GM12801 (cell line): Measurements from ENCODE around the gene SFTPA1.

Experiments
- TF ChIP-seq, protein P1 (sequence below): IDR thresholded peaks from one replicate; pipeline ENCODE4 v1.5.1; 2011; ENCODE audit warnings: control low read depth; ENCODE audit not compliant: insufficient read length; ENCODE audit errors: extremely low read depth

Gene SFTPA1

DNA sequence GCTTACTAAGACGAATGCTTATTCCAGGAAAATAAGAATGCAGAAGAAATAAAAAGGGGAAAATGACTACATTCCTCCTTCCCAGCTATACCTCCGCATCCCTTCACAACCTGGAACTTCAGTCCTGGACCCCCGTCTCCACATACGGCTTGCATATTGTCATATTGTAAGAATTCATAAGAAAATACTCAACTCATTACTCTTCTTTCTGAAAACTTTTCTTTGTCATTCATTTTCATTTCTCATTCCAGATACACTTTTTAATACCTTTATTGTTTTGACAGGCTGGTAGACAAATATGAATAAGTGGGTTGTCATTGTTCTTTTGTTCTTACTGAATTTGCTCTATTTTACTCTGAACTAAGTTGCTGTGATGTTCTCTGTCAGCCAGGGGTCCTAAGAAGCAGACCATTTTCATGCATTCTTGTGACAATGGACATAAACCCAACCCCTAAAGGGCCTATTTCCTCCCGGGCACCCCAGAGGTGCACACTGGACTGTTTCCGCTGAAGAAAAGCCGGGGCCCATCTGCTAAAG lies 27.2 kb upstream of the SFTPA1 start:
- TF ChIP-seq, protein P1, sequence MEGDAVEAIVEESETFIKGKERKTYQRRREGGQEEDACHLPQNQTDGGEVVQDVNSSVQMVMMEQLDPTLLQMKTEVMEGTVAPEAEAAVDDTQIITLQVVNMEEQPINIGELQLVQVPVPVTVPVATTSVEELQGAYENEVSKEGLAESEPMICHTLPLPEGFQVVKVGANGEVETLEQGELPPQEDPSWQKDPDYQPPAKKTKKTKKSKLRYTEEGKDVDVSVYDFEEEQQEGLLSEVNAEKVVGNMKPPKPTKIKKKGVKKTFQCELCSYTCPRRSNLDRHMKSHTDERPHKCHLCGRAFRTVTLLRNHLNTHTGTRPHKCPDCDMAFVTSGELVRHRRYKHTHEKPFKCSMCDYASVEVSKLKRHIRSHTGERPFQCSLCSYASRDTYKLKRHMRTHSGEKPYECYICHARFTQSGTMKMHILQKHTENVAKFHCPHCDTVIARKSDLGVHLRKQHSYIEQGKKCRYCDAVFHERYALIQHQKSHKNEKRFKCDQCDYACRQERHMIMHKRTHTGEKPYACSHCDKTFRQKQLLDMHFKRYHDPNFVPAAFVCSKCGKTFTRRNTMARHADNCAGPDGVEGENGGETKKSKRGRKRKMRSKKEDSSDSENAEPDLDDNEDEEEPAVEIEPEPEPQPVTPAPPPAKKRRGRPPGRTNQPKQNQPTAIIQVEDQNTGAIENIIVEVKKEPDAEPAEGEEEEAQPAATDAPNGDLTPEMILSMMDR = no peak

- TF ChIP-seq, protein P1 = no peak
Measured at GRCh38 chr10:79585870-79586527, 24.7 kb upstream of the SFTPA1 start.

- TF ChIP-seq, protein P1 = no peak
Measured at GRCh38 chr10:79586933-79587332, 23.8 kb upstream of the SFTPA1 start.

DNA sequence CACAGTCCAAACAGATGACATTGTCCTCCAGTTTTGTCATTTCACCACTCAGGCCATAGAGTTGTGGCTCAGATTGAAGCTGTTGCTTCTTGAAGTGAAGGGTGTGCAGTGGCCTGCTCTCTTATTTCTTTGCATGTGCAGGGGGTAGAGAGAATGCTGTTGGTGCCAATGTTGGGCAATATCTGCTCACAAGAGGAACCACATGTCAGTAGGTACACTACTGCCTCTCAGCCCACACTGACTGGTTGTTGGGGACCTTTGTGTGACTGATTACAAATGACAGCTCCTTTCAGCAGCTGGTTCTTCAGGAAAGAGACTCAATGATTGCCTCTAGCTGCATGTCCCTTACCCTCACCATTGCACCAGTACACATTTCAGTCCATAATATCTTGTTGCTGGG lies 21.9 kb upstream of the SFTPA1 start:
- TF ChIP-seq, protein P1 = no peak

DNA sequence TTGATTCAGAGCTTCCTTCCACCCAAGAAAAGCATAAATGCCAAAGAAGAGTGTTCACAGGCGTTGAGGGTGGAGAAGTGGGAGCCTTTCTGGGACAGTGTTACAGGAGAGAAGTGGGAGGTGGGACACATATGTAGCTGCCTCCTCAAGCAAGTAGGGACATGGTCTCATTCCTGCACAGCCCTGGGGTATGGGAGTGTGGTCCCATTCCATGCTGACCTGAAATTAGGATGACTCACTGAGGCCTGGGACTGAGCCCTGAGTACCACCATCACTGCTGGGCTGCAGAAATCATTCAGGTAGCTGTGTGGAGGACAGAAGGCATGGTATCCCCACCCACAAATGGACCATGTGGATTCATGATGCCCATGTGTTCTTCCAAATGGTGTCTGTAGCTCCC lies 17.4 kb upstream of the SFTPA1 start:
- TF ChIP-seq, protein P1 = no peak

DNA sequence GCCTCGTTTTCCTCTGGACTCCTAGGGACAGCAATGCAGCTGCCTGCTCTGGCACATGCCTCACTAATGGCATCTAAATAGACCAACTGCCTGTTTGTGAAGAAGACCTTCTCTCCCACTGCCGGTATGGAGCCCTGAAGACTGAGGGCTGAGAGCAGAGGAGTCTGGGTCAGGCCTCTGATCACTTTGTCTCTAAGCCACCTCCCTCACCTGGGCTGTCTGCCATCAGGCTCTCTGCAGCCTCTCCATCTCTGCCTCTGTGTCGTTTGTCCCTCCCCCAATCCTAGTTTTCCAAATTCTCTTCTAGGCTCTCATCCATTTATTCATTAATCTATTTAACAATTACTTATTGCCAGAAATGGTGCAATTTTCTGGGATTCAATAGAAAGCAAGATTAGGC lies 15.2 kb upstream of the SFTPA1 start:
- TF ChIP-seq, protein P1 = no peak

GRCh38 chr10:79601939-79602338 lies 8.8 kb upstream of the SFTPA1 start:
- TF ChIP-seq, protein P1 = no peak
